ENCODE data around the gene CYP1B1.
"Not testable (repeated sequence)": the region's sequence is repeated elsewhere in the genome, so short reads cannot be mapped to it uniquely, and the experiment has no call there.

The CYP1B1 gene

GRCh38 chr2:38098421-38099098 is 22.6 kb upstream of the CYP1B1 start:
- no peak for DNase-seq

GRCh38 chr2:38097988-38098385 is 22.0 kb upstream of the CYP1B1 start:
- no peak for DNase-seq

- no peak for DNase-seq
Measured at GRCh38 chr2:38097258-38097987, 21.5 kb upstream of the CYP1B1 start.

- no peak for DNase-seq
Measured at GRCh38 chr2:38095996-38096861, 20.3 kb upstream of the CYP1B1 start.

- no peak for DNase-seq
Measured at GRCh38 chr2:38095079-38095995, 19.4 kb upstream of the CYP1B1 start.

GRCh38 chr2:38093527-38094165 is 17.7 kb upstream of the CYP1B1 start:
- DNase-seq = no peak

- DNase-seq = no peak
Measured at GRCh38 chr2:38092196-38092902, 16.4 kb upstream of the CYP1B1 start.

GRCh38 chr2:38091760-38092159 is 15.8 kb upstream of the CYP1B1 start:
- DNase-seq = no peak

GRCh38 chr2:38090928-38091327 is 15.0 kb upstream of the CYP1B1 start:
- DNase-seq = no peak

- not testable (repeated sequence) for DNase-seq
Measured at GRCh38 chr2:38090212-38090611, 14.3 kb upstream of the CYP1B1 start.

GRCh38 chr2:38085998-38086698 is 10.2 kb upstream of the CYP1B1 start:
- not testable (repeated sequence) for DNase-seq

- DNase-seq = not testable (repeated sequence)
Measured at GRCh38 chr2:38084556-38084955, 8.6 kb upstream of the CYP1B1 start.

- DNase-seq = not testable (repeated sequence)
Measured at GRCh38 chr2:38082727-38083126, 6.8 kb upstream of the CYP1B1 start.

- DNase-seq = no peak
Measured at GRCh38 chr2:38080346-38080745, 4.4 kb upstream of the CYP1B1 start.

GRCh38 chr2:38079116-38080052 is 3.4 kb upstream of the CYP1B1 start:
- DNase-seq = no peak

GRCh38 chr2:38077431-38077769 is 1.4 kb upstream of the CYP1B1 start:
- DNase-seq = no peak

- no peak for DNase-seq
Measured at GRCh38 chr2:38076710-38077430, 919 bp upstream of the CYP1B1 start.

GRCh38 chr2:38076152-38076709 is 280 bp upstream of the CYP1B1 start:
- no peak for DNase-seq
